GM23338 (cell line): ENCODE data around the gene SCPEP1. TPM values are rescaled to one million over a fixed set of nuclear protein-coding genes. Genes with fewer than 3 reads are reported as not detected.

Experiments used
- ATAC-seq: fragments of 200-7000 bp; cut with Tn5 transposase; 3 replicates; pipeline ENCODE4 v1.9.1; 2020
- DNase-seq: peaks from one replicate; pipeline ENCODE4 v3.0.0-alpha.2; 2015; ENCODE audit warnings: low spot score
- H2AFZ ChIP-seq: fragments of 200-600 bp; sonication (generic); 2 replicates; pipeline ENCODE4 v1.8.0; 2016; ENCODE audit warnings: antibody characterized with exemption, mild to moderate bottlenecking, moderate library complexity
- H3F3A ChIP-seq: fragments of 200-600 bp; sonication (generic); replicated peaks from 2 replicates; pipeline ENCODE4 v1.8.0; 2017; ENCODE audit warnings: antibody characterized with exemption, mixed run types, low read depth
- H3K27ac ChIP-seq: fragments of 200-600 bp; sonication (generic); 2 replicates; pipeline ENCODE4 v1.6.1; 2016; ENCODE audit warnings: low read depth
- H3K27me3 ChIP-seq: fragments of 200-600 bp; sonication (generic); 2 replicates; pipeline ENCODE4 v1.8.0; 2016; ENCODE audit warnings: mild to moderate bottlenecking, mixed run types, moderate library complexity; ENCODE audit not compliant: insufficient read depth
- H3K36me3 ChIP-seq: fragments of 200-600 bp; sonication (generic); 2 replicates; pipeline ENCODE4 v1.8.0; 2016; ENCODE audit warnings: mild to moderate bottlenecking; ENCODE audit not compliant: insufficient read depth
- H3K4me1 ChIP-seq: fragments of 200-600 bp; sonication (generic); 2 replicates; pipeline ENCODE4 v1.8.0; 2016; ENCODE audit warnings: mild to moderate bottlenecking, moderate library complexity; ENCODE audit not compliant: insufficient read depth
- H3K4me2 ChIP-seq: fragments of 200-600 bp; sonication (generic); 2 replicates; pipeline ENCODE4 v1.7.1; 2017; ENCODE audit warnings: mixed run types
- H3K4me3 ChIP-seq: fragments of 200-600 bp; sonication (generic); 2 replicates; pipeline ENCODE4 v1.6.1; 2016; ENCODE audit warnings: mixed run types
- H3K79me2 ChIP-seq: fragments of 200-600 bp; sonication (generic); replicated peaks from 2 replicates; pipeline ENCODE4 v1.8.0; 2017; ENCODE audit warnings: mild to moderate bottlenecking; ENCODE audit not compliant: insufficient read depth
- H3K9me2 ChIP-seq: fragments of 200-600 bp; sonication (generic); 2 replicates; pipeline ENCODE4 v1.8.0; 2017; ENCODE audit not compliant: insufficient read depth
- H4K20me1 ChIP-seq: fragments of 200-600 bp; sonication (generic); replicated peaks from 2 replicates; pipeline ENCODE4 v1.8.0; 2017; ENCODE audit warnings: mild to moderate bottlenecking; ENCODE audit not compliant: insufficient read depth
- H3K27ac Mint-ChIP-seq: 2 replicates; pipeline ENCODE4 v1.8.0; 2020; ENCODE audit warnings: inconsistent platforms, mild to moderate bottlenecking, moderate library complexity, mixed read lengths
- H3K27me3 Mint-ChIP-seq: 3 replicates; pipeline ENCODE4 v1.8.0; 2022; ENCODE audit warnings: low read depth, mild to moderate bottlenecking, moderate library complexity, mixed read lengths, inconsistent platforms; ENCODE audit not compliant: insufficient read depth, poor library complexity
- H3K36me3 Mint-ChIP-seq: 3 replicates; pipeline ENCODE4 v1.8.0; 2021; ENCODE audit warnings: low read depth, mild to moderate bottlenecking, inconsistent platforms, moderate library complexity, mixed read lengths
- H3K4me1 Mint-ChIP-seq: 3 replicates; pipeline ENCODE4 v1.8.0; 2020; ENCODE audit warnings: mild to moderate bottlenecking, inconsistent platforms, mixed read lengths
- H3K4me3 Mint-ChIP-seq: 3 replicates; pipeline ENCODE4 v1.8.0; 2021; ENCODE audit warnings: moderate library complexity, mild to moderate bottlenecking, inconsistent platforms, mixed read lengths
- H3K9me3 Mint-ChIP-seq: 3 replicates; pipeline ENCODE4 v1.8.0; 2020; ENCODE audit warnings: moderate library complexity, mild to moderate bottlenecking, inconsistent platforms, mixed read lengths
- CREB1 ChIP-seq: fragments of 250-450 bp; sonication (Bioruptor Pico); IDR thresholded peaks from 2 replicates; pipeline ENCODE4 v1.5.0; 2020; ENCODE audit warnings: low read depth, mild to moderate bottlenecking, moderate library complexity
- CTCF ChIP-seq, 2 experiments: fragments of 200-600 bp in 1 of 2; sonication (generic) in 1 of 2; conservative IDR thresholded peaks; 2 replicates each; pipeline versions ENCODE4 v1.5.1 to v1.6.1; 2016 to 2017; ENCODE audit warnings: antibody characterized with exemption in 2 of 2, low read depth in 2 of 2, mild to moderate bottlenecking in 2 of 2, moderate library complexity in 1 of 2
- ETS1 ChIP-seq: IDR thresholded peaks from 2 replicates; pipeline ENCODE4 v1.6.1; 2016; ENCODE audit warnings: antibody characterized with exemption
- EZH2 ChIP-seq: fragments of 200-600 bp; sonication (generic); IDR thresholded peaks from one replicate; pipeline ENCODE4 v1.8.0; 2017; ENCODE audit warnings: antibody characterized with exemption, mild to moderate bottlenecking, low read depth; ENCODE audit not compliant: unreplicated experiment
- EZH2phosphoT487 ChIP-seq: fragments of 200-600 bp; sonication (generic); IDR thresholded peaks from one replicate; pipeline ENCODE4 v1.8.1; 2018; ENCODE audit warnings: antibody characterized with exemption; ENCODE audit not compliant: unreplicated experiment
- JUNB ChIP-seq: IDR thresholded peaks from one replicate; pipeline ENCODE4 v1.6.1; 2016; ENCODE audit warnings: antibody characterized with exemption; ENCODE audit not compliant: unreplicated experiment
- NANOG ChIP-seq: IDR thresholded peaks from 2 replicates; pipeline ENCODE4 v1.6.1; 2016; ENCODE audit warnings: antibody characterized with exemption, borderline replicate concordance
- POLR2AphosphoS5 ChIP-seq: IDR thresholded peaks from 2 replicates; pipeline ENCODE4 v1.6.1; 2016; ENCODE audit warnings: antibody characterized with exemption, low read depth
- REST ChIP-seq: IDR thresholded peaks from one replicate; pipeline ENCODE4 v1.6.1; 2018; ENCODE audit warnings: antibody characterized with exemption; ENCODE audit not compliant: unreplicated experiment
- STAT1 ChIP-seq: IDR thresholded peaks from one replicate; pipeline ENCODE4 v1.6.1; 2016; ENCODE audit warnings: antibody characterized with exemption; ENCODE audit not compliant: unreplicated experiment
- ZNF114 ChIP-seq: fragments of 250-450 bp; sonication (Bioruptor Pico); IDR thresholded peaks from 2 replicates; pipeline ENCODE4 v1.5.0; 2020; ENCODE audit warnings: mild to moderate bottlenecking, moderate library complexity
- ZNF331 ChIP-seq: fragments of 250-450 bp; sonication (Bioruptor Pico); IDR thresholded peaks from 2 replicates; pipeline ENCODE4 v1.5.0; 2020; ENCODE audit warnings: low read depth, mild to moderate bottlenecking, moderate library complexity
- ZNF462 ChIP-seq: fragments of 250-450 bp; sonication (Bioruptor Pico); IDR thresholded peaks from 2 replicates; pipeline ENCODE4 v1.5.0; 2020; ENCODE audit warnings: mild to moderate bottlenecking, moderate library complexity
- polyA plus RNA-seq: library from polyadenylated mRNA; unstranded; fragments of >200 nt; fragmentation: Nextera tagmentation; extraction: Ambion mirVana; gene quantifications from 2 replicates; pipeline ENCODE4 v1.2.1, GENCODE V29; 2016
- total RNA-seq: library from RNA; depleted of rRNA; stranded (reverse); fragments of >200 nt; shearing (Covaris generic); gene quantifications from 2 replicates; pipeline ENCODE4 v1.2.3, GENCODE V29; 2014

The SCPEP1 gene
- total and polyA plus RNA-seq, 2 experiments from 2014 or later: 46.6 to 52.1 TPM

GRCh38 chr17:57051886-57052361, 74.0 kb downstream of the SCPEP1 start:
- H4K20me1 ChIP-seq: no peaks in the 10 kb centered on the region; the same call in 1 of the 2 replicates
- no peaks in the 10 kb centered on the region for H3K79me2 ChIP-seq
- H3K4me3 Mint-ChIP-seq: no peak overlapping the region
- H3K27ac ChIP-seq: no peak overlapping the region
- ATAC-seq (peak; percentile 64), DNase-seq (peak; percentile 18)
- H2AFZ ChIP-seq: no peak overlapping the region
- no peak overlapping the region for H3K27ac Mint-ChIP-seq
- no peaks in the 10 kb centered on the region for H3K9me3 Mint-ChIP-seq
- no peaks in the 10 kb centered on the region for H3K9me2 ChIP-seq
- no peak overlapping the region for H3K4me2 ChIP-seq
- TF ChIP-seq ZNF114 (no peak), CTCF (conservative IDR thresholded peaks at IDR 0.05; ENCODE audit: low read depth in 2 of 2) (no peak), ZNF462 (no peak), POLR2AphosphoS5 (no peak), REST (no peak), EZH2 (no peak), EZH2phosphoT487 (no peak), STAT1 (no peak), NANOG (no peak), ZNF331 (CRISPR knock-in tag) (no peak), ETS1 (no peak), CREB1 (CRISPR knock-in tag) (no peak), JUNB (no peak)
- H3K36me3 Mint-ChIP-seq: no peaks in the 10 kb centered on the region
- no peaks in the 10 kb centered on the region for H3F3A ChIP-seq
- peaks cover 8% of the 10 kb centered on the region; the same call in 1 of the 2 replicates for H3K4me1 ChIP-seq
- no peaks in the 10 kb centered on the region for H3K36me3 ChIP-seq
- no peak overlapping the region for H3K4me3 ChIP-seq
- H3K27me3 Mint-ChIP-seq: peaks cover 4% of the 10 kb centered on the region
- H3K4me1 Mint-ChIP-seq: peaks cover 12% of the 10 kb centered on the region; the same call in 2 of the 3 replicates
- H3K27me3 ChIP-seq: no peaks in the 10 kb centered on the region
